Astrocyte of the spinal cord (primary cell): ENCODE results near the gene NR2E1.

ENCODE experiments used
- DNase-seq: peaks from one replicate; pipeline ENCODE4 v3.0.0; 2011; ENCODE audit warnings: low read depth, low spot score
- H3K4me3 ChIP-seq: 2 replicates; pipeline ENCODE4 v1.5.1; 2011; ENCODE audit warnings: low read depth, mild to moderate bottlenecking, low read length, moderate library complexity
- in situ Hi-C: cut with HindIII; loops from 2 replicates; pipeline ENCODE4 v1.10.0; 2017; ENCODE audit warnings: low sequenced_read_pairs
- TF ChIP-seq, protein P1 (sequence below): IDR thresholded peaks from 2 replicates; pipeline ENCODE4 v1.5.1; 2012; ENCODE audit warnings: low read depth, mild to moderate bottlenecking, low read length, inconsistent platforms

NR2E1 gene

DNA sequence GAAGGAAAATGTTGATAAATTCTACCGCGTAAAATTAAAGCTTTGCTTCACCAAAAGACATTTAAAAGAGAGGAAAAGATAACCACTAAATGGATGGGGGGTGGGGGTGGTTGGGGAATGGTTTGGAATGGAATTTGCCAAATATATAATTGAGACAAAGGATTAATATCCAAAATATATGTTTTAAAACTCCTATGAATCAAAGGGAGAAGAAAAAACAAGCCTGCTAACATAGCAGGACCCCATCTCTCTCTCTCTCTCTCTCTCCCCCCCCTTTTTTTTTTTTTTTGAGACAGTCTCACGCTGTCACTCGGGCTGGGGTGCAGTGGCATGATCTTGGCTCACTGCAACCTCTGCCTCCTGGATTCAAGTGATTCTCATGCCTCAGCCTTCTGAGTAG is 13.4 kb upstream of the NR2E1 start:
- TF ChIP-seq, protein P1, sequence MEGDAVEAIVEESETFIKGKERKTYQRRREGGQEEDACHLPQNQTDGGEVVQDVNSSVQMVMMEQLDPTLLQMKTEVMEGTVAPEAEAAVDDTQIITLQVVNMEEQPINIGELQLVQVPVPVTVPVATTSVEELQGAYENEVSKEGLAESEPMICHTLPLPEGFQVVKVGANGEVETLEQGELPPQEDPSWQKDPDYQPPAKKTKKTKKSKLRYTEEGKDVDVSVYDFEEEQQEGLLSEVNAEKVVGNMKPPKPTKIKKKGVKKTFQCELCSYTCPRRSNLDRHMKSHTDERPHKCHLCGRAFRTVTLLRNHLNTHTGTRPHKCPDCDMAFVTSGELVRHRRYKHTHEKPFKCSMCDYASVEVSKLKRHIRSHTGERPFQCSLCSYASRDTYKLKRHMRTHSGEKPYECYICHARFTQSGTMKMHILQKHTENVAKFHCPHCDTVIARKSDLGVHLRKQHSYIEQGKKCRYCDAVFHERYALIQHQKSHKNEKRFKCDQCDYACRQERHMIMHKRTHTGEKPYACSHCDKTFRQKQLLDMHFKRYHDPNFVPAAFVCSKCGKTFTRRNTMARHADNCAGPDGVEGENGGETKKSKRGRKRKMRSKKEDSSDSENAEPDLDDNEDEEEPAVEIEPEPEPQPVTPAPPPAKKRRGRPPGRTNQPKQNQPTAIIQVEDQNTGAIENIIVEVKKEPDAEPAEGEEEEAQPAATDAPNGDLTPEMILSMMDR, result no peak
- no peak overlapping the region for H3K4me3 ChIP-seq
- DNase-seq, result no peak
- in situ Hi-C loops, result no loop called here

DNA sequence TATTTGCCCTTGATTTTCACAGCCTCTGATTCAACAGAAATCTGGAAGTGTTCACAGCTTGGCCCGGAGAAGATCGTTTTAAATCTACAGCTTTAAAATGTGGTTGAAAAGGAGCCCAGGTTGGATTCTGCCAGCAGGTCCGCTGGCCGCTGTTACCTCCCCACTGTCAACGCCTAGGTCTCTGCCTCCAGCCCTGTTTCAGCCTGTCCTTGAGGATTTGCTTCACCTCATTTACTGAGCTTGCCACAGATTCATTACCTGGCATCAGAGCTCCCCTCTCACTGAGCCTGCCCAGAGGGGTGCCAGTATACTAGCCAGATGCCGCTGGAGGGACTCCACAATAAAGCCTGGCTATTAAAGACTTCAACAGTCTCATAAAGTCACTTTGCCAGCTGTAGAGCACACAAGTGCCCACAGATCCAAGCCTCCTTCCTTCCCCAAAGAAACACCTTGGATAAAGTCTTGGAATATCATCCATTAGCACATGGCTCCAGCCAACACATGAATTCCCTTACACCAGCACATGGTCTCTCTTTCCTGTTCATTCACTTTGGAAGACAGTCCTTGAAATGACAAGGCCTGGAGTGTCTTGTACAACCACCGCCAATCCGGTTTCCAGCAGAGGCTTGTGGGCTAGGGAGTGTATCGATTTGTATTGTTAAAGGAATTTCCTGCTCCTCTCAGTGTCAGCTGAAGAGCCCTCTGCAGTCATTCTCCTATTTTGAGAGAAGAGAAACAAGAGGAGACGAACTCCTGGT is 9.5 kb upstream of the NR2E1 start:
- DNase-seq, result no peak
- in situ Hi-C loops, result no loop called here
- TF ChIP-seq, protein P1, result no peak
- H3K4me3 ChIP-seq, result no peak overlapping the region

DNA sequence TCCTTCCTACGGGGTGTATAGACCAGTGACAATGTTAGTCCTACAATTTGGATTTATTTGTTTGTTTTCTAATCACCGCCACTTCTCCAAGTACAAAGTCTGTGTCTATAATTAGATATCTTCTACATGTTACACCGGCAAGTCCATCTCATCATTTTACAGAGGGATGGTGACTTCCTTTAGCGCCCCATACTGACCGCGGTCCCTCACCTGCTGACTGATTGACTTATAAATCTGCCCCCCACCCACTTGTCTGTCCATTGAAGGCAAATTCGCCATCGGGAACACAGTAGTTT is 8.9 kb upstream of the NR2E1 start:
- DNase-seq, result no peak
- no peak overlapping the region for H3K4me3 ChIP-seq
- in situ Hi-C loops, result no loop called here
- TF ChIP-seq, protein P1, result no peak

DNA sequence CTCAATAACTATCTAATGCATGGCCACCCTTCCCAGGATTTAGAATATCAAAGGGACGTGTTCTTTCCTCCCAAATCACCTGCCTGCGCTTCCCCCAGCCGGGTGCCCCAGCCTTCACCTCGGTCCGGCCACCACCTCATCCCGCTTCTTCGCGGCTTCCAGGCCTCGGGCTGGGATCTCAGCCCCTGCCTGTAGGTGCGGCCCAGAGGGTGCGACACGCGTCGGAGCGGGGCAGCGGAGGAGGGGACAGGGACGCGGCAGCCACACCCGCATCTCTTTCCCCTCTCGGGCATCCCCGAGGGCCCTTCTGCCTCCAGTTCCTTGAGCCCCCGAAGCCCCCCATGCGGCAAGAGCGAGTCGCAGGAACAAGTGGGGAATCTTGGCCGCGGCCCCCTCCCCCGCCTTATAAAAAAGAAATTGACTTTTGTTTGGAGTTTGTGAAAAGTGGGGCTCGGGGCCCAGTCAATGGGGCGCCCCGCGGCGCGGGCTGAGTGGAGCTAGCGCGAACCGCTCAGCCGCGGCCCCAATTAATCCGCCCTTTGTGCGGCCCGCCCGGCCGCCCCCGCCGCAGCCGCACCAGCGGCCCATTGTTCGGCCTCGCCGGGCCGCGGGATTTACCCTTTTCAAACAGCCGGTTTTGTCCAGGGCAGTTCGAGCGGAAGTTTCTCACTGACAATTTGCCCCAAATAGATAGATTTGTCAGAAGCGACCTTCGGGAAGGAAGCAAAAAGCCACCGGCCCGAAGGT is 8.4 kb upstream of the NR2E1 start:
- in situ Hi-C loops, result no loop called here
- no peak for DNase-seq
- TF ChIP-seq, protein P1, result no peak
- H3K4me3 ChIP-seq, result no peak overlapping the region

DNA sequence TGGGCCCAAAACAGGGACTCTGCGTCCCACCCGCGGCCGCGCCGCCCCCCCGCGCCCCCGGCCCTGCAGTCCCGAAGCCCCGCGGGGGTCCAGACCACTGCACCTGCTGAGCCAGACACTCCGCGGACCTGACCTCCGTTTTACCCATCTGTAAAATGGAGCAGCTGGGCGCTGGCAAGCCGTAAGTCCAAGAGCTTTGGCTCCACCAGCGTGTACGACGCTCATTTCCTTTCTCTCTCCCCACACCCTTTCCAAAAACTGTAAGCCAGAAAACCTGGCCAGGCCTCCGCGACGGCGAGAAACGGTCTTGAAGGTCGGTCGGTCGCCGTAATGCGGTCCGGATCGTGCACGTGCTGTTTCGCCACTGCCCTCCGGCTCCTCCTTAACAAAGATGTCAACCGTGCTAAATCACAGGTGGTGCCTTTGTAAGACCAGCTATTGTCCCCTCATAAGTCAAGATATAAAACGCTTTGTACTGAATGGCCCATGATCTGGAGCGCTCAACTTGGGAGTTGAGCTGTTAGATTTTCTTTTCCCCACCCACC is 7.8 kb upstream of the NR2E1 start:
- TF ChIP-seq, protein P1, result no peak
- in situ Hi-C loops, result no loop called here
- no peak for DNase-seq
- H3K4me3 ChIP-seq, result no peak overlapping the region

DNA sequence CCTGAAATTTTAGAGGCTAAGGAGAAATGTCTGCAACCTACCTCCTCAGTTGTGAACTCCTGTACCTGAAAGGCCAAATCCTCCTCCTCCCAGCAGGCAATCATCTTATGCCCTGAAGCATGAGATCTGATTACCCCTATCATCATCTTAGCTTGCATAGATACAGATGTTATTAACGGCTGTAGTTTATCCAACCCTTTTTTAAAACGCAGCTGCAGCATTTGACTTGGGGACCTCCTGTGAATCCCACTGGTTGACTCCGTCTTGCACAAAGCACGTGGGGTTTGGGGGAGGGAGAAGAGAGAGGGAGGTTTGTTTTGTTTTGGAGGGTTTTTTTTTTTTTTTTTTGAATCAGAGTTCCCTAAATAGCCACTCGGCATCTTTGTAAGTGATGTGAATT is 5.8 kb upstream of the NR2E1 start:
- in situ Hi-C loops, result no loop called here
- H3K4me3 ChIP-seq, result no peak overlapping the region
- no peak for DNase-seq
- TF ChIP-seq, protein P1, result no peak
